K562 (cell line): ENCODE measurements around the gene CD163. TPM values are rescaled to one million over a fixed set of nuclear protein-coding genes. Genes with fewer than 3 reads are reported as not detected.

Experiments
- CBFB ChIP-seq: sonication (generic); formaldehyde crosslinking; IDR thresholded peaks from 2 replicates; pipeline ENCODE4 v1.4.0; 2020; ENCODE audit warnings: mild to moderate bottlenecking, missing genetic modification reagents
- ELK3 ChIP-seq: fragments of 450-650 bp; formaldehyde crosslinking; IDR thresholded peaks from 2 replicates; pipeline ENCODE4 v1.4.0; 2020; ENCODE audit warnings: mild to moderate bottlenecking
- FOXM1 ChIP-seq, 2 experiments: fragments of 450-650 bp in 1 of 2; sonication (generic) in 1 of 2; formaldehyde crosslinking in 1 of 2; IDR thresholded peaks; 2 replicates each; pipeline versions ENCODE4 v1.6.1 to v1.9.0; 2017 to 2022; ENCODE audit warnings: low read depth in 2 of 2, mild to moderate bottlenecking in 2 of 2, missing genetic modification reagents in 1 of 2, moderate library complexity in 1 of 2
- HCFC1 ChIP-seq: IDR thresholded peaks from 2 replicates; pipeline ENCODE4 v1.6.1; 2012; ENCODE audit warnings: low read depth, low read length, improper control_type of control experiment
- HMG20B ChIP-seq: fragments of 250-450 bp; sonication (Bioruptor Pico); IDR thresholded peaks from 2 replicates; pipeline ENCODE4 v1.5.0; 2021; ENCODE audit warnings: mild to moderate bottlenecking
- HNRNPUL1 ChIP-seq: fragments of 200-400 bp; formaldehyde crosslinking; IDR thresholded peaks from 2 replicates; pipeline ENCODE4 v1.6.1; 2017; ENCODE audit warnings: low read length
- MAFK ChIP-seq: IDR thresholded peaks from 2 replicates; pipeline ENCODE4 v1.6.1; 2011; ENCODE audit warnings: low read length, improper control_type of control experiment
- NONO ChIP-seq, 2 experiments: fragments of 200-400 bp in 1 of 2; fragments of 450-650 bp in 1 of 2; formaldehyde crosslinking in 1 of 2; IDR thresholded peaks; 2 replicates each; pipeline ENCODE4 v1.6.1; 2017; ENCODE audit warnings: low read depth in 2 of 2, mild to moderate bottlenecking in 2 of 2, moderate library complexity in 2 of 2, low read length in 1 of 2
- YY1 ChIP-seq, 3 experiments: IDR thresholded peaks; 2 replicates each; pipeline ENCODE4 v1.6.1; 2011; ENCODE audit warnings: low read length in 2 of 3, mild to moderate bottlenecking in 2 of 3, moderate library complexity in 2 of 3, borderline replicate concordance in 1 of 3, control low read depth in 1 of 3, low read depth in 1 of 3; ENCODE audit not compliant: insufficient read depth in 3 of 3, insufficient replicate concordance in 2 of 3, control insufficient read depth in 1 of 3, insufficient read length in 1 of 3; ENCODE audit errors: extremely low read depth in 1 of 3
- ZBTB33 ChIP-seq: sonication (generic); formaldehyde crosslinking; IDR thresholded peaks from 2 replicates; pipeline ENCODE4 v1.8.1; 2023; ENCODE audit warnings: mild to moderate bottlenecking, missing genetic modification reagents
- ZC3H11A ChIP-seq: IDR thresholded peaks from 2 replicates; pipeline ENCODE4 v1.6.1; 2012; ENCODE audit warnings: low read depth, low read length, improper control_type of control experiment
- ZNF140 ChIP-seq: fragments of 250-450 bp; sonication (Bioruptor Pico); IDR thresholded peaks from 2 replicates; pipeline ENCODE4 v1.8.0; 2021; ENCODE audit warnings: moderate library complexity, mild to moderate bottlenecking, inconsistent platforms
- ZNF263 ChIP-seq: sonication (generic); formaldehyde crosslinking; IDR thresholded peaks from 2 replicates; pipeline ENCODE4 v1.8.0; 2022; ENCODE audit warnings: mild to moderate bottlenecking, missing genetic modification reagents, borderline replicate concordance
- ZNF740 ChIP-seq, 3 experiments: fragments of 200-800 bp in 1 of 3; sonication (Bioruptor generic) in 1 of 3; sonication (generic) in 1 of 3; formaldehyde crosslinking in 1 of 3; IDR thresholded peaks; 2 replicates each; pipeline versions ENCODE4 v1.6.1 to v1.8.0; 2016 to 2022; ENCODE audit warnings: mild to moderate bottlenecking in 2 of 3, missing compliant biosample characterization in 2 of 3, missing genetic modification characterization in 2 of 3, missing genetic modification reagents in 1 of 3
- ZNF778 ChIP-seq: fragments of 450-650 bp; formaldehyde crosslinking; IDR thresholded peaks from 2 replicates; pipeline ENCODE4 v1.4.0; 2020; ENCODE audit warnings: mild to moderate bottlenecking, moderate library complexity
- polyA plus RNA-seq, 8 experiments: library from polyadenylated mRNA; depleted of rRNA in 4 of 8; stranded (reverse) in 5 of 8; unstranded in 3 of 8; fragments of >200 nt; fragmentation: Nextera tagmentation in 2 of 8; fragmentation: Illumina TruSeq in 1 of 8; extraction: Ambion mirVana in 2 of 8; extraction: Trizol in 1 of 8; gene quantifications; 2 replicates each; pipeline versions ENCODE4 v1.2.1 to v1.2.3, GENCODE V29; 2011 to 2014; ENCODE audit warnings: inconsistent platforms in 1 of 8, missing spikeins in 1 of 8
- total RNA-seq, 7 experiments: library from RNA; depleted of rRNA in 6 of 7; stranded (reverse); fragments of >200 nt in 6 of 7; fragmentation: Illumina TruSeq in 2 of 7; extraction: Trizol in 2 of 7; gene quantifications; 2 replicates each; pipeline versions ENCODE4 v1.2.1 to v1.2.3, GENCODE V29; 2011 to 2021; ENCODE audit warnings: low replicate concordance in 1 of 7
- TF ChIP-seq, protein P1 (sequence below): fragments of 450-650 bp; IDR thresholded peaks from 2 replicates; pipeline ENCODE4 v1.6.1; 2017; ENCODE audit warnings: mild to moderate bottlenecking, moderate library complexity
- TF ChIP-seq, protein P2 (sequence below): fragments of 200-800 bp; sonication (Bioruptor generic); IDR thresholded peaks from 2 replicates; pipeline ENCODE4 v1.6.1; 2017; ENCODE audit warnings: missing genetic modification characterization, missing compliant biosample characterization

Gene CD163
- total and polyA plus RNA-seq, 9 of the 15 experiments (the other 6 are each of a cell fraction or from before 2014, with no cell fraction given), result 0.62 TPM; not detected in 8

- TF ChIP-seq FOXM1 (IDR thresholded peaks at IDR 0.05; ENCODE audit: low read depth), result no peak
- TF ChIP-seq FOXM1 (CRISPR knock-in tag; IDR thresholded peaks at IDR 0.05; ENCODE audit: low read depth), result no peak
- TF ChIP-seq CBFB (CRISPR knock-in tag), result no peak
- no peak for TF ChIP-seq ELK3
- TF ChIP-seq, protein P1, sequence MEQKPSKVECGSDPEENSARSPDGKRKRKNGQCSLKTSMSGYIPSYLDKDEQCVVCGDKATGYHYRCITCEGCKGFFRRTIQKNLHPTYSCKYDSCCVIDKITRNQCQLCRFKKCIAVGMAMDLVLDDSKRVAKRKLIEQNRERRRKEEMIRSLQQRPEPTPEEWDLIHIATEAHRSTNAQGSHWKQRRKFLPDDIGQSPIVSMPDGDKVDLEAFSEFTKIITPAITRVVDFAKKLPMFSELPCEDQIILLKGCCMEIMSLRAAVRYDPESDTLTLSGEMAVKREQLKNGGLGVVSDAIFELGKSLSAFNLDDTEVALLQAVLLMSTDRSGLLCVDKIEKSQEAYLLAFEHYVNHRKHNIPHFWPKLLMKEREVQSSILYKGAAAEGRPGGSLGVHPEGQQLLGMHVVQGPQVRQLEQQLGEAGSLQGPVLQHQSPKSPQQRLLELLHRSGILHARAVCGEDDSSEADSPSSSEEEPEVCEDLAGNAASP, result no peak
- TF ChIP-seq, protein P2, sequence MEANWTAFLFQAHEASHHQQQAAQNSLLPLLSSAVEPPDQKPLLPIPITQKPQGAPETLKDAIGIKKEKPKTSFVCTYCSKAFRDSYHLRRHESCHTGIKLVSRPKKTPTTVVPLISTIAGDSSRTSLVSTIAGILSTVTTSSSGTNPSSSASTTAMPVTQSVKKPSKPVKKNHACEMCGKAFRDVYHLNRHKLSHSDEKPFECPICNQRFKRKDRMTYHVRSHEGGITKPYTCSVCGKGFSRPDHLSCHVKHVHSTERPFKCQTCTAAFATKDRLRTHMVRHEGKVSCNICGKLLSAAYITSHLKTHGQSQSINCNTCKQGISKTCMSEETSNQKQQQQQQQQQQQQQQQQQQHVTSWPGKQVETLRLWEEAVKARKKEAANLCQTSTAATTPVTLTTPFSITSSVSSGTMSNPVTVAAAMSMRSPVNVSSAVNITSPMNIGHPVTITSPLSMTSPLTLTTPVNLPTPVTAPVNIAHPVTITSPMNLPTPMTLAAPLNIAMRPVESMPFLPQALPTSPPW (CRISPR knock-in tag), result peak; percentile 78
- peak; percentile 92 for TF ChIP-seq ZNF263
- peak; percentile 68 to 82; a peak in 3 of 4 replicates for TF ChIP-seq NONO (IDR thresholded peaks at IDR 0.05; ENCODE audit: low read depth in 2 of 2, low read length in 1 of 2)
- peak; percentile 9 to 62 (median 42) for TF ChIP-seq YY1 (IDR thresholded peaks at IDR 0.05; ENCODE audit: borderline replicate concordance in 1 of 3, control insufficient read depth in 1 of 3, extremely low read depth in 1 of 3, insufficient read depth in 3 of 3, insufficient read length in 1 of 3, insufficient replicate concordance in 2 of 3, low read depth in 1 of 3, low read length in 2 of 3)
- TF ChIP-seq HMG20B (CRISPR knock-in tag), result no peak
- TF ChIP-seq ZC3H11A, result no peak
- no peak for TF ChIP-seq MAFK
- TF ChIP-seq ZNF740 (CRISPR knock-in tag; IDR thresholded peaks at IDR 0.05), result peak; percentile 62; the same call in 1 of the 2 replicates
- TF ChIP-seq ZNF740 (tag; IDR thresholded peaks at IDR 0.05), result peak in 1 of 2 experiments; percentile 39; a peak in 1 of 4 replicates
- no peak for TF ChIP-seq ZNF140
- TF ChIP-seq ZNF778 (CRISPR knock-in tag), result no peak
- no peak for TF ChIP-seq HCFC1
- no peak for TF ChIP-seq HNRNPUL1
- no peak for TF ChIP-seq ZBTB33
Measured at GRCh38 chr12:7439579-7440505, 63.7 kb downstream of the CD163 start (continued).
